ENCODE results near the gene WDR93. TPM values are rescaled to one million over a fixed set of nuclear protein-coding genes. Genes with fewer than 3 reads are reported as not detected.
A peak's percentile ranks its signal among the peaks of the same experiment; 100 is the strongest.

WDR93 gene
- total RNA-seq, 1 experiment from 2014 or later: 0.35 TPM

GRCh38 chr15:89749054-89749453 is 58.4 kb downstream of the WDR93 start:
- no peak for DNase-seq (ENCODE audit: low spot score)

- no peak for DNase-seq (ENCODE audit: low spot score)
Observed at GRCh38 chr15:89749526-89749925, 58.9 kb downstream of the WDR93 start.

GRCh38 chr15:89749951-89750559 is 59.4 kb downstream of the WDR93 start:
- no peak for DNase-seq (ENCODE audit: low spot score)

- peak; percentile 92 for DNase-seq (ENCODE audit: low spot score)
Observed at GRCh38 chr15:89750560-89751542, 60.2 kb downstream of the WDR93 start, which contains the start of gene MESP1. Gene MESP1 (minus strand): TSS chr15:89751249. CDS start chr15:89751231, 18 bp downstream.

- DNase-seq (ENCODE audit: low spot score): no peak
Observed at GRCh38 chr15:89751748-89752147, 61.1 kb downstream of the WDR93 start.

GRCh38 chr15:89753855-89754254 is 63.2 kb downstream of the WDR93 start:
- no peak for DNase-seq (ENCODE audit: low spot score)

GRCh38 chr15:89754361-89755154 is 63.9 kb downstream of the WDR93 start:
- DNase-seq (ENCODE audit: low spot score): no peak

GRCh38 chr15:89755701-89756100 is 65.1 kb downstream of the WDR93 start:
- DNase-seq (ENCODE audit: low spot score): no peak

- DNase-seq (ENCODE audit: low spot score): peak; percentile 35
Observed at GRCh38 chr15:89756897-89757296, 66.3 kb downstream of the WDR93 start.

- DNase-seq (ENCODE audit: low spot score): no peak
Observed at GRCh38 chr15:89758283-89758682, 67.7 kb downstream of the WDR93 start.

GRCh38 chr15:89758981-89759380 is 68.4 kb downstream of the WDR93 start:
- no peak for DNase-seq (ENCODE audit: low spot score)

- DNase-seq (ENCODE audit: low spot score): no peak
Observed at GRCh38 chr15:89759835-89760234, 69.2 kb downstream of the WDR93 start.

- DNase-seq (ENCODE audit: low spot score): peak; percentile 60
Observed at GRCh38 chr15:89760303-89761008, 69.8 kb downstream of the WDR93 start.

- DNase-seq (ENCODE audit: low spot score): no peak
Observed at GRCh38 chr15:89761009-89761831, 70.6 kb downstream of the WDR93 start.

- DNase-seq (ENCODE audit: low spot score): no peak
Observed at GRCh38 chr15:89761929-89762328, 71.3 kb downstream of the WDR93 start.

GRCh38 chr15:89765694-89766093 is 75.1 kb downstream of the WDR93 start:
- DNase-seq (ENCODE audit: low spot score): no peak

- no peak for DNase-seq (ENCODE audit: low spot score)
Observed at GRCh38 chr15:89766357-89767311, 76.0 kb downstream of the WDR93 start.

GRCh38 chr15:89767411-89767915 is 76.9 kb downstream of the WDR93 start:
- DNase-seq (ENCODE audit: low spot score): no peak

- no peak for DNase-seq (ENCODE audit: low spot score)
Observed at GRCh38 chr15:89768071-89768500, 77.5 kb downstream of the WDR93 start.
